Neural progenitor cell (in vitro differentiated cells): Measurements from ENCODE around the gene NPRL2.

Source experiments
- CTCF ChIP-seq: fragments of 200-600 bp; sonication (generic); IDR thresholded peaks from 2 replicates; pipeline ENCODE4 v1.5.1; 2017; ENCODE audit warnings: antibody characterized with exemption, mild to moderate bottlenecking
- EZH2phosphoT487 ChIP-seq: fragments of 200-600 bp; sonication (generic); IDR thresholded peaks from 2 replicates; pipeline ENCODE4 v1.6.1; 2017; ENCODE audit warnings: antibody characterized with exemption

- no peak for TF ChIP-seq CTCF
- TF ChIP-seq EZH2phosphoT487: no peak
These were observed 2.2 kb upstream of the NPRL2 start for GRCh38 chr3:50352781-50353180.
